ENCODE data around the gene SUGCT. TPM values are rescaled to one million over a fixed set of nuclear protein-coding genes. Genes with fewer than 3 reads are reported as not detected.

Gene SUGCT
- total RNA-seq, 1 experiment from 2014 or later: 1.5 TPM

- BruUV-seq (replicated peaks): no TSS peak
- Histone ChIP-seq H3K4me1 (ENCODE audit: insufficient read depth, low read length, poor library complexity, severe bottlenecking) (no peaks in the 10 kb centered on the region), H3K9me3 (ENCODE audit: low read depth, low read length, poor library complexity, severe bottlenecking) (no peaks in the 10 kb centered on the region), H3K36me3 (ENCODE audit: insufficient read depth, low read length, poor library complexity, severe bottlenecking) (no peaks in the 10 kb centered on the region), H3K27ac (ENCODE audit: low read depth, low read length, poor library complexity, severe bottlenecking) (no peak overlapping the region), H3K27me3 (replicated peaks; ENCODE audit: insufficient read depth, low read depth, low read length, poor library complexity) (no peaks in the 10 kb centered on the region), H3K4me3 (ENCODE audit: low read depth, low read length, poor library complexity, severe bottlenecking) (no peak overlapping the region)
- intact Hi-C loops (cut with micrococcal nuclease; ENCODE audit: unreplicated experiment): no loop called here
- DNase-seq (ENCODE audit: low spot score): no peak
- ChIA-PET POLR2A (ENCODE audit: low non-redundant PET) (no interaction called here), CTCF (no interaction called here)
- TF ChIP-seq EZH2 (IDR thresholded peaks at IDR 0.05; ENCODE audit: borderline replicate concordance, low read depth, low read length, poor library complexity, severe bottlenecking) (no peak), CTCF (conservative IDR thresholded peaks at IDR 0.05; ENCODE audit: low read depth, low read length) (no peak)
Observed at GRCh38 chr7:40569326-40569725, 434.5 kb downstream of the SUGCT start.

GRCh38 chr7:40570223-40570622, 435.4 kb downstream of the SUGCT start:
- POLR2A ChIA-PET (ENCODE audit: low non-redundant PET): no interaction called here
- intact Hi-C loops (cut with micrococcal nuclease; ENCODE audit: unreplicated experiment): no loop called here
- Histone ChIP-seq H3K27me3 (replicated peaks; ENCODE audit: insufficient read depth, low read depth, low read length, poor library complexity) (no peaks in the 10 kb centered on the region), H3K36me3 (ENCODE audit: insufficient read depth, low read length, poor library complexity, severe bottlenecking) (no peaks in the 10 kb centered on the region), H3K27ac (ENCODE audit: low read depth, low read length, poor library complexity, severe bottlenecking) (no peak overlapping the region), H3K4me3 (ENCODE audit: low read depth, low read length, poor library complexity, severe bottlenecking) (no peak overlapping the region), H3K4me1 (ENCODE audit: insufficient read depth, low read length, poor library complexity, severe bottlenecking) (no peaks in the 10 kb centered on the region), H3K9me3 (ENCODE audit: low read depth, low read length, poor library complexity, severe bottlenecking) (no peaks in the 10 kb centered on the region)
- no peak for TF ChIP-seq CTCF (conservative IDR thresholded peaks at IDR 0.05; ENCODE audit: low read depth, low read length)
- no peak for TF ChIP-seq EZH2 (IDR thresholded peaks at IDR 0.05; ENCODE audit: borderline replicate concordance, low read depth, low read length, poor library complexity, severe bottlenecking)
- CTCF ChIA-PET: interaction anchor here (0.6 kb wide), 1 partner anchor 1234 kb away, joined by 3 read pairs; no protein-coding TSS in a partner anchor
- no TSS peak for BruUV-seq (replicated peaks)
- no peak for DNase-seq (ENCODE audit: low spot score)

- TF ChIP-seq EZH2 (IDR thresholded peaks at IDR 0.05; ENCODE audit: borderline replicate concordance, low read depth, low read length, poor library complexity, severe bottlenecking) (no peak), CTCF (conservative IDR thresholded peaks at IDR 0.05; ENCODE audit: low read depth, low read length) (no peak)
- CTCF ChIA-PET: no interaction called here
- Histone ChIP-seq H3K9me3 (ENCODE audit: low read depth, low read length, poor library complexity, severe bottlenecking) (no peaks in the 10 kb centered on the region), H3K27ac (ENCODE audit: low read depth, low read length, poor library complexity, severe bottlenecking) (no peak overlapping the region), H3K4me3 (ENCODE audit: low read depth, low read length, poor library complexity, severe bottlenecking) (no peak overlapping the region), H3K36me3 (ENCODE audit: insufficient read depth, low read length, poor library complexity, severe bottlenecking) (no peaks in the 10 kb centered on the region), H3K4me1 (ENCODE audit: insufficient read depth, low read length, poor library complexity, severe bottlenecking) (no peaks in the 10 kb centered on the region), H3K27me3 (replicated peaks; ENCODE audit: insufficient read depth, low read depth, low read length, poor library complexity) (no peaks in the 10 kb centered on the region)
- BruUV-seq (replicated peaks): no TSS peak
- DNase-seq (ENCODE audit: low spot score): no peak
- POLR2A ChIA-PET (ENCODE audit: low non-redundant PET): no interaction called here
- intact Hi-C loops (cut with micrococcal nuclease; ENCODE audit: unreplicated experiment): no loop called here
Observed at GRCh38 chr7:40571796-40572195, 437.0 kb downstream of the SUGCT start.

Data from A673 (cell line).